Stomach (tissue), 9 donors: ENCODE results near the gene SSTR5. TPM values are rescaled to one million over a fixed set of nuclear protein-coding genes. Genes with fewer than 3 reads are reported as not detected.

Experiments
- DNase-seq, 2 donors: peaks; one replicate each; pipeline versions ENCODE4 v3.0.0 to v3.0.0-alpha.2; 2013 to 2019
- H3K27ac ChIP-seq, 5 donors: fragments of 200-600 bp in 4 of 5; sonication (generic) in 4 of 5; one replicate each; pipeline ENCODE4 v1.5.1; 2013 to 2019; ENCODE audit warnings: mild to moderate bottlenecking in 1 of 5, moderate library complexity in 1 of 5
- H3K27me3 ChIP-seq, 3 donors: fragments of 200-600 bp; sonication (generic); one replicate each; pipeline ENCODE4 v1.5.1; 2017 to 2019; ENCODE audit warnings: mixed run types in 1 of 3
- H3K36me3 ChIP-seq, 4 donors: fragments of 200-600 bp; sonication (generic); 1 replicate in 3 of 4; 2 replicates in 1 of 4; pipeline ENCODE4 v1.5.1; 2016 to 2019
- H3K4me1 ChIP-seq, 4 donors: fragments of 200-600 bp; sonication (generic); one replicate each; pipeline ENCODE4 v1.5.1; 2016 to 2019
- H3K4me3 ChIP-seq, 4 donors: fragments of 200-600 bp; sonication (generic) in 3 of 4; one replicate each; pipeline ENCODE4 v1.5.1; 2016 to 2019; ENCODE audit warnings: mild to moderate bottlenecking in 1 of 4
- H3K9me3 ChIP-seq, 4 donors: fragments of 200-600 bp; sonication (generic); one replicate each; pipeline ENCODE4 v1.5.1; 2016 to 2019
- CTCF ChIP-seq, 7 experiments: fragments of 450-650 bp in 4 of 7; fragments of 200-600 bp in 3 of 7; sonication (generic) in 3 of 7; IDR thresholded peaks; one replicate each; pipeline ENCODE4 v1.5.1; 2016 to 2019; ENCODE audit warnings: antibody characterized with exemption in 7 of 7, control low read depth in 2 of 7, mild to moderate bottlenecking in 1 of 7
- EP300 ChIP-seq: sonication (generic); formaldehyde crosslinking; IDR thresholded peaks from one replicate; pipeline ENCODE4 v1.6.1; 2017; ENCODE audit warnings: antibody characterized with exemption
- POLR2A ChIP-seq, 4 donors: fragments of 450-650 bp; IDR thresholded peaks; one replicate each; pipeline ENCODE4 v1.6.1; 2016; ENCODE audit warnings: antibody characterized with exemption in 4 of 4, control low read depth in 2 of 4, mild to moderate bottlenecking in 1 of 4, moderate library complexity in 1 of 4
- POLR2AphosphoS5 ChIP-seq, 3 donors: sonication (generic); formaldehyde crosslinking; IDR thresholded peaks; one replicate each; pipeline ENCODE4 v1.6.1; 2016; ENCODE audit warnings: antibody characterized with exemption in 3 of 3
- WGBS, 5 donors: extraction: QIAGEN DNeasy Blood & Tissue Kit in 3 of 5; methylation state at CpG; one replicate each; pipeline versions ENCODE4 v1.1.5 to v1.1.7; 2013 to 2018; 5-methylcytosine and 5-hydroxymethylcytosine counted together
- intact Hi-C: fragments of 100-400 bp; cut with DNase I; formaldehyde crosslinking; loops from one replicate; pipeline ENCODE4 v1.15.1; 2023; ENCODE audit warnings: low total_unique reads
- polyA plus RNA-seq, 3 donors: library from polyadenylated mRNA; stranded (reverse); fragments of 200-250 nt; gene quantifications; one replicate each; pipeline ENCODE4 v1.2.3, GENCODE V29; 2013
- total RNA-seq, 5 donors: library from RNA; depleted of rRNA; stranded (reverse); fragments of >200 nt; gene quantifications; one replicate each; pipeline versions ENCODE4 v1.1.0 to v1.2.3, GENCODE V29; 2014 to 2016
- donor health status: healthy with polysubstance abuse.
- donor health status: Bipolar disorder and iron deficiency.
- donor health status: healthy.

SSTR5 gene
- total and polyA plus RNA-seq, 8 donors: 0.13 TPM; not detected in 7

GRCh38 chr16:1044460-1045309 is 27.9 kb upstream of the SSTR5 start:
- Histone ChIP-seq H3K27me3 (peaks cover 0 to 96% (median 60%) of the 10 kb centered on the region in 3 donors), H3K4me1 (peaks cover 0 to 28% (median 19%) of the 10 kb centered on the region in 4 donors), H3K36me3 (no peaks in the 10 kb centered on the region), H3K4me3 (no peak overlapping the region), H3K27ac (no peak overlapping the region), H3K9me3 (peaks cover 3 to 10% (median 9%) of the 10 kb centered on the region in 4 donors)
- TF ChIP-seq CTCF (IDR thresholded peaks at IDR 0.05) (no peak), POLR2AphosphoS5 (IDR thresholded peaks at IDR 0.05) (no peak), EP300 (no peak), POLR2A (IDR thresholded peaks at IDR 0.05) (no peak)
- intact Hi-C loops: no loop called here
- DNase-seq: no peak
- 51 to 64% (median 57%) methylated on average over 11 to 43 of the region's 43 CpGs for WGBS, 5 donors

GRCh38 chr16:1045310-1045992 is 27.1 kb upstream of the SSTR5 start:
- DNase-seq: no peak
- Histone ChIP-seq H3K4me1 (peaks cover 0 to 28% (median 19%) of the 10 kb centered on the region in 4 donors), H3K27me3 (peaks cover 0 to 97% (median 58%) of the 10 kb centered on the region in 3 donors), H3K36me3 (no peaks in the 10 kb centered on the region), H3K9me3 (peaks cover 3 to 10% (median 9%) of the 10 kb centered on the region in 4 donors), H3K4me3 (no peak overlapping the region), H3K27ac (no peak overlapping the region)
- 36 to 57% (median 50%) methylated on average over 9 to 38 of the region's 38 CpGs for WGBS, 5 donors
- intact Hi-C loops: no loop called here
- no peak for TF ChIP-seq CTCF (IDR thresholded peaks at IDR 0.05)
- TF ChIP-seq EP300: no peak
- no peak for TF ChIP-seq POLR2A (IDR thresholded peaks at IDR 0.05)
- TF ChIP-seq POLR2AphosphoS5 (IDR thresholded peaks at IDR 0.05): no peak

DNA sequence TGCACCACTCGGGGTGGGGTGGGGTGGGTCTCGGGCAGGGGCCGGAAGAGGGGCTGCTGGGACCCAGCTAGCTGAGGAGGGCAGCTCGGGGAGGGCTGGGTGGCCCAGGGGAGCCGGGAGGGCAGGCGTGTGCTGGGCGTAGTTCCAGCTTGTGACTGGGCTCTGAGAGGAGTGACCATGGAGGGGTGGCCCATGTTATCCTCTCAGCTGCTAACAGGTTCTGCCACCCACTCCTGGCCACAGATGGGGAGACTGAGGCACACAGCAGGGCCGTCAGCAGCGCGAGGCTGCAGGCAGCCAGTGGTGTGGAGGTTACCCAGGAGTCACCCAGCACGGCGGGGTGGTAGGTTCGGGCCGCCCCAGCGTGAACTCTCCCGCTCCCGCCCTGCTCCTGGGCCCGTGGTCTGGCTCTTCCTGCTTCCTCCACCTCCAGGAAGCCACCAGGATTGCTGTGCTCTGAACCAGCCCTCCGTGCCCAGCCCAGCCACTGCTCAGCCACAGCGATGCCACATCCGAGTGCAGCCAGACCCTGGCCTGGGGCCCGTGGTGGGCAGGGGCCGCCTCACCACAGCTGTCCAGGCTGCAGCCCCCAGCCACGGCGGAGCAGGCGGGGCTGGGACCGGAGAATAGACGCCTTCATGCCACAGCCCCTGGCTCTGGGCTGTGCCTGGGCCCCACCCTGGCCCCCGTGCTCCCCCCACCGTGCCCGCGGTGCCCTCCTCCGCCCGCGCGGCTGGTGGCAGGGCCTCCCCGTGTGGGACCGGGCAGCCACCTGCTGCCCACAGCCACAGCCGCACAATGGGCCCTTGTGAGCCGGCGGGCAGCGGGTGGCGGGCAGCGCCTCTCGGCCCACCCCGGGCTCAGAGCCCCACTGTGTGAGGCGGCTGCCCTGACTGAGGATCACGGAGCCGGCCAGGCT is 26.3 kb upstream of the SSTR5 start:
- DNase-seq: no peak
- TF ChIP-seq POLR2AphosphoS5 (IDR thresholded peaks at IDR 0.05) (no peak), EP300 (no peak), POLR2A (IDR thresholded peaks at IDR 0.05) (no peak), CTCF (IDR thresholded peaks at IDR 0.05) (no peak)
- H3K27ac ChIP-seq: no peak overlapping the region
- H3K9me3 ChIP-seq: peaks cover 3 to 10% (median 9%) of the 10 kb centered on the region in 4 donors
- WGBS, 5 donors: 61 to 85% (median 80%) methylated on average over 20 to 49 of the region's 49 CpGs
- no peaks in the 10 kb centered on the region for H3K36me3 ChIP-seq
- no peak overlapping the region for H3K4me3 ChIP-seq
- peaks cover 0 to 98% (median 58%) of the 10 kb centered on the region in 3 donors for H3K27me3 ChIP-seq
- intact Hi-C loops: no loop called here
- peaks cover 0 to 28% (median 19%) of the 10 kb centered on the region in 4 donors for H3K4me1 ChIP-seq

DNA sequence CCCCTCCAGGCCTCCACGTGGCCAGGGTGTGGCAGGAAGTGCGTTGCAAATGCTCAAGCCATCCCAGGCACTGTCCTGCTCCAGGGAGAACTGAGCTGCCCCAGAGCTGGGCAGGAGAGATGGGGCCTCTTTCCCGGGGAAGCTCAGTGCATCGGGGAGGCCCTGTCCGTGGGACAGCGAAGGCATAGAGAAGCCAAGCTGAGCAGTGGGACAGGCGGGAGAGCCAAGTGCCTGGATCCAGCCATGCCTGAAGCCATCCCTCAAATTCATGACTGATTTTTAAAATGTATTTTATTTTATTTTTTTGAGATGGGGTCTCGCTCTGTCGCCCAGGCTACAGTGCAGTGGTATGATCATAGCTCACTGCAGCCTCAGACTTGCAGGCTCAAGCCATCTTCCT is 25.4 kb upstream of the SSTR5 start:
- H3K4me1 ChIP-seq: peaks cover 0 to 28% (median 19%) of the 10 kb centered on the region in 4 donors
- peaks cover 0 to 3% (median 2%) of the 10 kb centered on the region in 4 donors for H3K9me3 ChIP-seq
- no peak overlapping the region for H3K27ac ChIP-seq
- no peak overlapping the region for H3K4me3 ChIP-seq
- intact Hi-C loops: no loop called here
- TF ChIP-seq POLR2A (IDR thresholded peaks at IDR 0.05) (no peak), EP300 (no peak), CTCF (IDR thresholded peaks at IDR 0.05) (no peak), POLR2AphosphoS5 (IDR thresholded peaks at IDR 0.05) (no peak)
- H3K36me3 ChIP-seq: no peaks in the 10 kb centered on the region
- peaks cover 0 to 97% (median 58%) of the 10 kb centered on the region in 3 donors for H3K27me3 ChIP-seq
- 84 to 92% (median 89%) methylated on average over 8 to 9 of the region's 9 CpGs for WGBS, 5 donors
- DNase-seq: no peak
